HL-60/S4 treated with phorbol 12-myristate 13-acetate at 8.2 ng/mL for 4 days and 3 days (cell line): Measurements from ENCODE around the gene KLHL40.
"Not testable (repeated sequence)": the region's sequence is repeated elsewhere in the genome, so short reads cannot be mapped to it uniquely, and the experiment has no call there.

ENCODE experiments used
- in situ Hi-C: fragments of 300-500 bp; cut with MboI; formaldehyde crosslinking; loops from 2 replicates; pipeline ENCODE4 v1.15.0; 2022; ENCODE audit warnings: low sequenced_read_pairs

The KLHL40 gene

GRCh38 chr3:42717306-42717705, 32.0 kb downstream of the KLHL40 start:
- in situ Hi-C loops: no loop called here

GRCh38 chr3:42718338-42718737, 33.0 kb downstream of the KLHL40 start:
- in situ Hi-C loops: no loop called here

GRCh38 chr3:42719002-42719401, 33.7 kb downstream of the KLHL40 start:
- in situ Hi-C loops: no loop called here

GRCh38 chr3:42720126-42720525, 34.8 kb downstream of the KLHL40 start:
- in situ Hi-C loops: no loop called here

- in situ Hi-C loops: no loop called here
Measured at GRCh38 chr3:42721690-42722089, 36.4 kb downstream of the KLHL40 start.

- in situ Hi-C loops: not testable (repeated sequence)
Measured at GRCh38 chr3:42722442-42722841, 37.1 kb downstream of the KLHL40 start.

GRCh38 chr3:42723219-42723618, 37.9 kb downstream of the KLHL40 start:
- in situ Hi-C loops: no loop called here

- in situ Hi-C loops: no loop called here
Measured at GRCh38 chr3:42725454-42725853, 40.1 kb downstream of the KLHL40 start.

- in situ Hi-C loops: no loop called here
Measured at GRCh38 chr3:42728056-42728455, 42.7 kb downstream of the KLHL40 start.

- in situ Hi-C loops: no loop called here
Measured at GRCh38 chr3:42728668-42729364, 43.5 kb downstream of the KLHL40 start.

GRCh38 chr3:42729404-42730145, 44.2 kb downstream of the KLHL40 start:
- in situ Hi-C loops: no loop called here

- in situ Hi-C loops: no loop called here
Measured at GRCh38 chr3:42730294-42730693, 45.0 kb downstream of the KLHL40 start.

- in situ Hi-C loops: no loop called here
Measured at GRCh38 chr3:42730706-42731420, 45.5 kb downstream of the KLHL40 start.

- in situ Hi-C loops: no loop called here
Measured at GRCh38 chr3:42731476-42732195, 46.3 kb downstream of the KLHL40 start.

- in situ Hi-C loops: no loop called here
Measured at GRCh38 chr3:42732196-42732828, 47.0 kb downstream of the KLHL40 start.

- in situ Hi-C loops: no loop called here
Measured at GRCh38 chr3:42732829-42733459, 47.6 kb downstream of the KLHL40 start.

GRCh38 chr3:42733501-42734262, 48.3 kb downstream of the KLHL40 start:
- in situ Hi-C loops: no loop called here

- in situ Hi-C loops: no loop called here
Measured at GRCh38 chr3:42734263-42734860, 49.0 kb downstream of the KLHL40 start.

- in situ Hi-C loops: no loop called here
Measured at GRCh38 chr3:42735019-42735418, 49.7 kb downstream of the KLHL40 start.
